Upper lobe of left lung (tissue), 4 donors: ENCODE measurements around the gene CAB39.

Source experiments
- POLR2A ChIP-seq, 4 donors: fragments of 450-650 bp; IDR thresholded peaks; one replicate each; pipeline ENCODE4 v1.5.1; 2016 to 2017; ENCODE audit warnings: antibody characterized with exemption in 4 of 4, mild to moderate bottlenecking in 2 of 4
- POLR2AphosphoS5 ChIP-seq, 2 donors: sonication (generic); formaldehyde crosslinking; IDR thresholded peaks; one replicate each; pipeline ENCODE4 v1.5.1; 2017; ENCODE audit warnings: antibody characterized with exemption in 2 of 2
- TF ChIP-seq, protein P1 (sequence below), 6 experiments: fragments of 450-650 bp in 4 of 6; fragments of 200-600 bp in 2 of 6; sonication (generic) in 2 of 6; IDR thresholded peaks; one replicate each; pipeline ENCODE4 v1.5.1; 2016 to 2019; ENCODE audit warnings: antibody characterized with exemption in 6 of 6

- TF ChIP-seq, protein P1, sequence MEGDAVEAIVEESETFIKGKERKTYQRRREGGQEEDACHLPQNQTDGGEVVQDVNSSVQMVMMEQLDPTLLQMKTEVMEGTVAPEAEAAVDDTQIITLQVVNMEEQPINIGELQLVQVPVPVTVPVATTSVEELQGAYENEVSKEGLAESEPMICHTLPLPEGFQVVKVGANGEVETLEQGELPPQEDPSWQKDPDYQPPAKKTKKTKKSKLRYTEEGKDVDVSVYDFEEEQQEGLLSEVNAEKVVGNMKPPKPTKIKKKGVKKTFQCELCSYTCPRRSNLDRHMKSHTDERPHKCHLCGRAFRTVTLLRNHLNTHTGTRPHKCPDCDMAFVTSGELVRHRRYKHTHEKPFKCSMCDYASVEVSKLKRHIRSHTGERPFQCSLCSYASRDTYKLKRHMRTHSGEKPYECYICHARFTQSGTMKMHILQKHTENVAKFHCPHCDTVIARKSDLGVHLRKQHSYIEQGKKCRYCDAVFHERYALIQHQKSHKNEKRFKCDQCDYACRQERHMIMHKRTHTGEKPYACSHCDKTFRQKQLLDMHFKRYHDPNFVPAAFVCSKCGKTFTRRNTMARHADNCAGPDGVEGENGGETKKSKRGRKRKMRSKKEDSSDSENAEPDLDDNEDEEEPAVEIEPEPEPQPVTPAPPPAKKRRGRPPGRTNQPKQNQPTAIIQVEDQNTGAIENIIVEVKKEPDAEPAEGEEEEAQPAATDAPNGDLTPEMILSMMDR (IDR thresholded peaks at IDR 0.05): no peak
- no peak for TF ChIP-seq POLR2AphosphoS5 (IDR thresholded peaks at IDR 0.05)
- no peak for TF ChIP-seq POLR2A (IDR thresholded peaks at IDR 0.05)
Observed at GRCh38 chr2:230669386-230669950, 43.2 kb upstream of the CAB39 start.
